Neuronal stem cell (in vitro differentiated cells): ENCODE data around the gene FUBP3.

Source experiments
- DNase-seq: peaks from one replicate; pipeline ENCODE4 v3.0.0-alpha.2; 2013; ENCODE audit warnings: low spot score
- H2AFZ ChIP-seq: one replicate; pipeline ENCODE4 v1.6.1; 2013; ENCODE audit warnings: mild to moderate bottlenecking, low read length, inconsistent platforms
- H2AK5ac ChIP-seq: 2 replicates; pipeline ENCODE4 v1.6.1; 2013; ENCODE audit warnings: low read depth, mild to moderate bottlenecking, inconsistent platforms, low read length, moderate library complexity, mixed read lengths
- H2BK120ac ChIP-seq: 2 replicates; pipeline ENCODE4 v1.6.1; 2013; ENCODE audit warnings: low read depth, mild to moderate bottlenecking, inconsistent platforms, low read length, moderate library complexity, mixed read lengths
- H2BK12ac ChIP-seq: one replicate; pipeline ENCODE4 v1.6.1; 2013; ENCODE audit warnings: low read length, inconsistent platforms
- H2BK15ac ChIP-seq: 2 replicates; pipeline ENCODE4 v1.6.1; 2013; ENCODE audit warnings: mild to moderate bottlenecking, low read length, inconsistent platforms, mixed read lengths
- H2BK5ac ChIP-seq: one replicate; pipeline ENCODE4 v1.6.1; 2013; ENCODE audit warnings: inconsistent platforms, mild to moderate bottlenecking, low read length, moderate library complexity
- H3K14ac ChIP-seq: one replicate; pipeline ENCODE4 v1.6.1; 2013; ENCODE audit warnings: low read length, inconsistent platforms
- H3K18ac ChIP-seq: 2 replicates; pipeline ENCODE4 v1.6.1; 2013; ENCODE audit warnings: low read length, inconsistent platforms
- H3K23ac ChIP-seq: 2 replicates; pipeline ENCODE4 v1.6.1; 2013; ENCODE audit warnings: low read depth, mild to moderate bottlenecking, mixed read lengths, low read length, inconsistent platforms; ENCODE audit not compliant: poor library complexity
- H3K27ac ChIP-seq: replicated peaks from 3 replicates; pipeline ENCODE4 v1.5.1; 2013; ENCODE audit warnings: low read length, inconsistent platforms
- H3K27me3 ChIP-seq, 3 experiments: 2 replicates each; pipeline ENCODE4 v1.6.1; 2013; ENCODE audit warnings: low read length in 3 of 3, mild to moderate bottlenecking in 2 of 3, inconsistent platforms in 1 of 3, low read depth in 1 of 3, mixed read lengths in 1 of 3, moderate library complexity in 1 of 3; ENCODE audit not compliant: control insufficient read depth in 3 of 3, insufficient read depth in 3 of 3
- H3K36me3 ChIP-seq, 2 donors: replicated peaks in 1 of 2; 2 replicates each; pipeline ENCODE4 v1.6.1; 2013; ENCODE audit warnings: low read length in 2 of 2; ENCODE audit not compliant: control insufficient read depth in 2 of 2, insufficient read depth in 2 of 2
- H3K4ac ChIP-seq: 2 replicates; pipeline ENCODE4 v1.6.1; 2013; ENCODE audit warnings: inconsistent platforms, mild to moderate bottlenecking, low read length, moderate library complexity
- H3K4me1 ChIP-seq, 2 donors: 1 replicate in 1 of 2; 2 replicates in 1 of 2; pipeline ENCODE4 v1.6.1; 2013; ENCODE audit warnings: low read length in 2 of 2, low read depth in 1 of 2; ENCODE audit not compliant: control insufficient read depth in 2 of 2, insufficient read depth in 1 of 2
- H3K4me2 ChIP-seq: one replicate; pipeline ENCODE4 v1.6.1; 2013; ENCODE audit warnings: mild to moderate bottlenecking, low read length, inconsistent platforms; ENCODE audit not compliant: insufficient read depth, poor library complexity, severe bottlenecking
- H3K4me3 ChIP-seq, 2 donors: 2 replicates each; pipeline ENCODE4 v1.5.1; 2013; ENCODE audit warnings: low read length in 2 of 2, mild to moderate bottlenecking in 2 of 2, inconsistent platforms in 1 of 2, moderate library complexity in 1 of 2
- H3K79me1 ChIP-seq: one replicate; pipeline ENCODE4 v1.6.1; 2013; ENCODE audit warnings: low read depth, mild to moderate bottlenecking, inconsistent platforms, low read length, moderate library complexity
- H3K9ac ChIP-seq: one replicate; pipeline ENCODE4 v1.6.1; 2013; ENCODE audit warnings: mild to moderate bottlenecking, low read depth, low read length, inconsistent platforms; ENCODE audit not compliant: poor library complexity
- H3K9me3 ChIP-seq, 2 donors: replicated peaks in 1 of 2; 2 replicates each; pipeline versions ENCODE3 to v1.6.1; 2013; ENCODE audit warnings: low read length in 2 of 2, mild to moderate bottlenecking in 2 of 2, inconsistent platforms in 1 of 2, low read depth in 1 of 2, mixed read lengths in 1 of 2, moderate library complexity in 1 of 2; ENCODE audit not compliant: control insufficient read depth in 2 of 2, insufficient read depth in 1 of 2
- H4K8ac ChIP-seq: one replicate; pipeline ENCODE4 v1.6.1; 2013; ENCODE audit warnings: low read depth, mild to moderate bottlenecking, inconsistent platforms, low read length, moderate library complexity
- H4K91ac ChIP-seq: one replicate; pipeline ENCODE4 v1.6.1; 2013; ENCODE audit warnings: low read length, low read depth, mild to moderate bottlenecking, inconsistent platforms; ENCODE audit not compliant: poor library complexity
- WGBS, 2 donors: extraction: QIAGEN DNeasy Blood & Tissue Kit; methylation state at CpG; one replicate each; pipeline ENCODE4 v1.1.7; 2013; ENCODE audit warnings: missing lambda C conversion rate in 2 of 2, mixed read lengths in 1 of 2; ENCODE audit not compliant: insufficient read length in 2 of 2, insufficient replicate concordance in 1 of 2; ENCODE audit errors: extremely low coverage in 2 of 2; 5-methylcytosine and 5-hydroxymethylcytosine counted together

Gene FUBP3

GRCh38 chr9:130627896-130628792 lies 48.8 kb downstream of the FUBP3 start:
- no peak overlapping the region for H2AFZ ChIP-seq
- DNase-seq, result no peak
- no peak overlapping the region for H3K27ac ChIP-seq
- H2BK15ac ChIP-seq, result no peak overlapping the region
- peaks cover 6% of the 10 kb centered on the region for H3K79me1 ChIP-seq
- no peak overlapping the region for H3K9ac ChIP-seq
- no peak overlapping the region for H3K4me2 ChIP-seq
- H3K23ac ChIP-seq, result no peak overlapping the region
- peaks cover 4 to 13% of the 10 kb centered on the region in 2 donors for H3K4me1 ChIP-seq
- H4K8ac ChIP-seq, result no peak overlapping the region
- H4K91ac ChIP-seq, result no peak overlapping the region
- H2BK5ac ChIP-seq, result no peak overlapping the region
- H3K18ac ChIP-seq, result no peak overlapping the region
- H3K9me3 ChIP-seq, result no peaks in the 10 kb centered on the region
- peaks cover 58 to 87% of the 10 kb centered on the region in 2 donors for H3K36me3 ChIP-seq
- H2BK120ac ChIP-seq, result no peak overlapping the region
- H2BK12ac ChIP-seq, result no peak overlapping the region
- H3K4ac ChIP-seq, result no peak overlapping the region
- no peak overlapping the region for H2AK5ac ChIP-seq
- no CpG with 5 or more reads among the region's 23 CpGs for WGBS, 2 donors
- H3K4me3 ChIP-seq, result no peak overlapping the region
- no peaks in the 10 kb centered on the region for H3K27me3 ChIP-seq
- no peak overlapping the region for H3K14ac ChIP-seq

DNA sequence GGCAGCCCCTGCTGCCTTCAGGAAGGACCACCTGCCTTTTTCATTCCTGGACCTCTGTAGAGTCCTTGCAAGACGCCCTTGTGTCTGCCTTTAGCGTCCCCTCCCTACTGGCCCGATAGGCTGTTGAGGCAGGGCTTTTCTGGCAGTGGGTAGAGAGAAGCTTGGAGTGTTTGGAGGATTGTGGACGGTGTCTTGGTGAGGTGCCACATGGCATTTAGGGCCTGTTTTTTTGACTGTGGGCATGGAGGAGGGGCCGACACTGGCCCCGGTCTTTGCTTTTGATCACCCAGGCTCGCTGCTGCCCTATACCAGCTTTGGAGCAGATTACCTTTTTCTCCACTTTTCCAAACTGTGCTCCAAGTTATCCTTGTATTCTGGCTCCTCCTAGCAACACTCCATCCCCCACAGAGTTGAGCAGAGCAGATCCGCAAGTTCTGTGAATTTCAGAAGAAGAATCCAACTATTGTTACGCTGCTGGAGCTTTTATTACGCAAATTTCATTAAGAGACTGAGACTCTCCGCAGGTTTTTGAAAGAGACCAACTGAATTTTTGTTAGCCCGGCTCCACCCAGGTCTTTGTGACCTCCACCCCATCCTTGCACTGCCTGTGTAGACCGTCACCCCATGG lies 50.2 kb downstream of the FUBP3 start:
- peaks cover 55 to 87% of the 10 kb centered on the region in 2 donors for H3K36me3 ChIP-seq
- WGBS, 2 donors, result no CpG with 5 or more reads among the region's 13 CpGs

DNA sequence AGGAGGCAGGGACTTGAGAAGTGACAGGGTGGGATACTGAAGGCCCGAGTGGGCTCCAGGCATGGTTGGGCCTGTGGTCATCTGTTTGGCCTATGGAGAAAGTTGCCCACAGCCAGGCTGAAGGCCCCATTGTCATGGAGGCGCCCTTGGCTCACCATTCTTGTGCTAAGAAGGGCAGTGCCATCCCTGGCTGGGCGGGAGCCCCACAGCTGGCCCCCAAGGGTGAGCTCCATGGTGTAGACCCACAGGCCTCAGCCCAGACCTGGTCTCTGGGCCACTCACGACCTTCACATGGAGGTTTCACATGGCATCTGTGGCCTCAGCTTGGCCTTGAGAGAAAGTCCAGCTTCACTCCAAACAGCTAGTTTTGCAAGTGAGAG lies 50.7 kb downstream of the FUBP3 start:
- H3K18ac ChIP-seq, result no peak overlapping the region
- no peak overlapping the region for H3K9ac ChIP-seq
- H3K4me3 ChIP-seq, result no peak overlapping the region
- no peak overlapping the region for H2BK120ac ChIP-seq
- H4K91ac ChIP-seq, result no peak overlapping the region
- no peak overlapping the region for H2AK5ac ChIP-seq
- no peaks in the 10 kb centered on the region for H3K9me3 ChIP-seq
- peaks cover 4 to 13% of the 10 kb centered on the region in 2 donors for H3K4me1 ChIP-seq
- H2BK5ac ChIP-seq, result no peak overlapping the region
- H3K79me1 ChIP-seq, result peaks cover 10% of the 10 kb centered on the region
- no peak overlapping the region for H2BK15ac ChIP-seq
- H3K23ac ChIP-seq, result no peak overlapping the region
- no peak overlapping the region for H3K14ac ChIP-seq
- H2AFZ ChIP-seq, result no peak overlapping the region
- WGBS, 2 donors, result no CpG with 5 or more reads among the region's 4 CpGs
- H3K4ac ChIP-seq, result no peak overlapping the region
- no peak overlapping the region for H3K27ac ChIP-seq
- peaks cover 59 to 88% of the 10 kb centered on the region in 2 donors for H3K36me3 ChIP-seq
- no peak overlapping the region for H3K4me2 ChIP-seq
- no peak overlapping the region for H2BK12ac ChIP-seq
- DNase-seq, result no peak
- H4K8ac ChIP-seq, result no peak overlapping the region
- no peaks in the 10 kb centered on the region for H3K27me3 ChIP-seq

More for the DNA sequence above, 50.2 kb downstream of the FUBP3 start:
- Histone ChIP-seq H3K14ac (no peak overlapping the region), H3K4me1 (peaks cover 4 to 13% of the 10 kb centered on the region in 2 donors), H3K18ac (no peak overlapping the region), H2BK15ac (no peak overlapping the region), H3K27ac (no peak overlapping the region), H3K4me2 (no peak overlapping the region), H4K8ac (no peak overlapping the region), H2BK5ac (no peak overlapping the region), H3K27me3 (no peaks in the 10 kb centered on the region), H3K79me1 (peaks cover 10% of the 10 kb centered on the region), H2AFZ (no peak overlapping the region), H3K23ac (no peak overlapping the region), H2AK5ac (no peak overlapping the region), H2BK120ac (no peak overlapping the region), H3K4ac (no peak overlapping the region), H3K4me3 (no peak overlapping the region), H3K9me3 (no peaks in the 10 kb centered on the region), H2BK12ac (no peak overlapping the region), H4K91ac (no peak overlapping the region), H3K9ac (no peak overlapping the region)
- no peak for DNase-seq
